Progenitor cell of endocrine pancreas (in vitro differentiated cells): ENCODE data around the gene KRT76. TPM values are rescaled to one million over a fixed set of nuclear protein-coding genes. Genes with fewer than 3 reads are reported as not detected.

Experiments used
- DNase-seq: peaks from one replicate; pipeline ENCODE4 v3.0.0; 2021; ENCODE audit warnings: low spot score; ENCODE audit not compliant: unreplicated experiment
- H3K27ac Mint-ChIP-seq: 2 replicates; pipeline ENCODE4 v1.8.0; 2021; ENCODE audit warnings: mild to moderate bottlenecking, moderate library complexity, mixed read lengths
- H3K27me3 Mint-ChIP-seq: 2 replicates; pipeline ENCODE4 v1.8.0; 2021; ENCODE audit warnings: mixed read lengths
- H3K36me3 Mint-ChIP-seq: 2 replicates; pipeline ENCODE4 v1.8.0; 2022; ENCODE audit warnings: mixed read lengths; ENCODE audit not compliant: insufficient read depth
- H3K4me1 Mint-ChIP-seq: 2 replicates; pipeline ENCODE4 v1.8.0; 2021; ENCODE audit warnings: low read depth, mixed read lengths
- H3K4me3 Mint-ChIP-seq: 2 replicates; pipeline ENCODE4 v1.8.0; 2021; ENCODE audit warnings: low read depth, mild to moderate bottlenecking, moderate library complexity, mixed read lengths
- H3K9me3 Mint-ChIP-seq: 2 replicates; pipeline ENCODE4 v1.8.0; 2021; ENCODE audit warnings: low read depth, mixed read lengths
- CTCF ChIP-seq: fragments of 200-600 bp; sonication (generic); IDR thresholded peaks from one replicate; pipeline ENCODE4 v1.5.0; 2021; ENCODE audit warnings: antibody characterized with exemption, mild to moderate bottlenecking; ENCODE audit not compliant: unreplicated experiment
- total RNA-seq: library from RNA; stranded (reverse); gene quantifications from 2 replicates; pipeline ENCODE4 v1.2.1, GENCODE V29; 2021

The KRT76 gene
- total RNA-seq, 1 donor from 2014 or later: not detected

GRCh38 chr12:52789637-52790426 is 12.7 kb upstream of the KRT76 start:
- Mint-ChIP-seq H3K9me3 (no peaks in the 10 kb centered on the region), H3K27me3 (peaks cover 54% of the 10 kb centered on the region), H3K27ac (no peak overlapping the region), H3K36me3 (no peaks in the 10 kb centered on the region), H3K4me3 (no peak overlapping the region), H3K4me1 (no peaks in the 10 kb centered on the region)
- no peak for TF ChIP-seq CTCF
- no peak for DNase-seq

- Mint-ChIP-seq H3K4me3 (no peak overlapping the region), H3K9me3 (no peaks in the 10 kb centered on the region), H3K36me3 (no peaks in the 10 kb centered on the region), H3K27ac (no peak overlapping the region), H3K4me1 (no peaks in the 10 kb centered on the region), H3K27me3 (peaks cover 55% of the 10 kb centered on the region)
- no peak for DNase-seq
- TF ChIP-seq CTCF: no peak
Observed at GRCh38 chr12:52788876-52789636, 11.9 kb upstream of the KRT76 start.

- no peak for DNase-seq
- H3K4me1 Mint-ChIP-seq: no peaks in the 10 kb centered on the region
- H3K27me3 Mint-ChIP-seq: peaks cover 53% of the 10 kb centered on the region
- TF ChIP-seq CTCF: no peak
- no peak overlapping the region for H3K4me3 Mint-ChIP-seq
- H3K9me3 Mint-ChIP-seq: no peaks in the 10 kb centered on the region
- no peak overlapping the region for H3K27ac Mint-ChIP-seq
- H3K36me3 Mint-ChIP-seq: no peaks in the 10 kb centered on the region
Observed at GRCh38 chr12:52788192-52788875, 11.2 kb upstream of the KRT76 start.

GRCh38 chr12:52787324-52788191 is 10.4 kb upstream of the KRT76 start:
- no peak overlapping the region for H3K27ac Mint-ChIP-seq
- no peaks in the 10 kb centered on the region for H3K4me1 Mint-ChIP-seq
- no peak for DNase-seq
- H3K9me3 Mint-ChIP-seq: no peaks in the 10 kb centered on the region
- no peak for TF ChIP-seq CTCF
- H3K4me3 Mint-ChIP-seq: no peak overlapping the region
- no peaks in the 10 kb centered on the region for H3K36me3 Mint-ChIP-seq
- H3K27me3 Mint-ChIP-seq: peaks cover 47% of the 10 kb centered on the region

GRCh38 chr12:52784909-52785308 is 7.8 kb upstream of the KRT76 start:
- Mint-ChIP-seq H3K36me3 (no peaks in the 10 kb centered on the region), H3K9me3 (no peaks in the 10 kb centered on the region), H3K4me1 (no peaks in the 10 kb centered on the region), H3K27ac (no peak overlapping the region), H3K4me3 (no peak overlapping the region), H3K27me3 (peaks cover 41% of the 10 kb centered on the region)
- TF ChIP-seq CTCF: no peak
- DNase-seq: no peak
